DOHH2 (cell line): ENCODE results near the gene FAM107B.

Experiments
- EZH2phosphoT487 ChIP-seq: fragments of 200-600 bp; sonication (generic); IDR thresholded peaks from 2 replicates; pipeline ENCODE4 v1.6.1; 2017; ENCODE audit warnings: borderline replicate concordance, mild to moderate bottlenecking, antibody characterized with exemption, low read length, moderate library complexity, mixed read lengths
- TF ChIP-seq, protein P1 (sequence below): fragments of 200-600 bp; sonication (generic); IDR thresholded peaks from one replicate; pipeline ENCODE4 v1.5.1; 2014; ENCODE audit warnings: antibody characterized with exemption, mild to moderate bottlenecking, low read depth, low read length; ENCODE audit not compliant: poor library complexity, severe bottlenecking

DNA sequence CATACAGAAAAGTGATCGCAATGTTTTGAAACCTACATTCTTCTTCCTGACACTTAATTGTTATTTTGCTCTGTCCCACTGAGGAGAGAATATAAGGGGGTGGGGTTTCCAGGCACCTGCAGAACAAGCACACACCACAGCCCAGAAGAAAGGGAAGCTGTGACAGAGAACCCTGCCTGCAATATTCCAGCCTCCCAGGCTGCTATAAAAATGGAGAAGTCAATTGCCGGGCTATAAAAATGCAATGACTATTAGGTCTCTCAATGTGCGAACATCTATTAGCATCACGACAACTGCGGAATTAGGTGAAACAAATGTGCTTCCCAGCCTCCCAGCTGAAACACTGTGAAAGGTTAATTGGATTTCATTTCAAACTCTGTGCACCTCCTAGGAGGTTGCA is 298.7 kb downstream of the FAM107B start:
- TF ChIP-seq, protein P1, sequence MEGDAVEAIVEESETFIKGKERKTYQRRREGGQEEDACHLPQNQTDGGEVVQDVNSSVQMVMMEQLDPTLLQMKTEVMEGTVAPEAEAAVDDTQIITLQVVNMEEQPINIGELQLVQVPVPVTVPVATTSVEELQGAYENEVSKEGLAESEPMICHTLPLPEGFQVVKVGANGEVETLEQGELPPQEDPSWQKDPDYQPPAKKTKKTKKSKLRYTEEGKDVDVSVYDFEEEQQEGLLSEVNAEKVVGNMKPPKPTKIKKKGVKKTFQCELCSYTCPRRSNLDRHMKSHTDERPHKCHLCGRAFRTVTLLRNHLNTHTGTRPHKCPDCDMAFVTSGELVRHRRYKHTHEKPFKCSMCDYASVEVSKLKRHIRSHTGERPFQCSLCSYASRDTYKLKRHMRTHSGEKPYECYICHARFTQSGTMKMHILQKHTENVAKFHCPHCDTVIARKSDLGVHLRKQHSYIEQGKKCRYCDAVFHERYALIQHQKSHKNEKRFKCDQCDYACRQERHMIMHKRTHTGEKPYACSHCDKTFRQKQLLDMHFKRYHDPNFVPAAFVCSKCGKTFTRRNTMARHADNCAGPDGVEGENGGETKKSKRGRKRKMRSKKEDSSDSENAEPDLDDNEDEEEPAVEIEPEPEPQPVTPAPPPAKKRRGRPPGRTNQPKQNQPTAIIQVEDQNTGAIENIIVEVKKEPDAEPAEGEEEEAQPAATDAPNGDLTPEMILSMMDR = no peak
- no peak for TF ChIP-seq EZH2phosphoT487
